GM21526 (cell line): ENCODE results near the gene METTL8.

Experiments used
- ATAC-seq: cut with Tn5 transposase; IDR thresholded peaks from one replicate; pipeline ENCODE4 v1.9.1; 2021; ENCODE audit warnings: moderate library complexity; ENCODE audit not compliant: unreplicated experiment, low FRiP score

Gene METTL8

GRCh38 chr2:171433763-171434012, at the start of gene METTL8:
Gene METTL8, minus strand, starts transcription at chr2:171433990. Its CDS starts 41,805 bp downstream, at chr2:171392185.
- ATAC-seq = no peak

- no peak for ATAC-seq
Observed at GRCh38 chr2:171482877-171483276, 49.1 kb upstream of the METTL8 start.

- peak; percentile 57 for ATAC-seq
Observed at GRCh38 chr2:171482308-171482707, 48.5 kb upstream of the METTL8 start.

GRCh38 chr2:171480908-171481307, 47.1 kb upstream of the METTL8 start:
- ATAC-seq = no peak

DNA sequence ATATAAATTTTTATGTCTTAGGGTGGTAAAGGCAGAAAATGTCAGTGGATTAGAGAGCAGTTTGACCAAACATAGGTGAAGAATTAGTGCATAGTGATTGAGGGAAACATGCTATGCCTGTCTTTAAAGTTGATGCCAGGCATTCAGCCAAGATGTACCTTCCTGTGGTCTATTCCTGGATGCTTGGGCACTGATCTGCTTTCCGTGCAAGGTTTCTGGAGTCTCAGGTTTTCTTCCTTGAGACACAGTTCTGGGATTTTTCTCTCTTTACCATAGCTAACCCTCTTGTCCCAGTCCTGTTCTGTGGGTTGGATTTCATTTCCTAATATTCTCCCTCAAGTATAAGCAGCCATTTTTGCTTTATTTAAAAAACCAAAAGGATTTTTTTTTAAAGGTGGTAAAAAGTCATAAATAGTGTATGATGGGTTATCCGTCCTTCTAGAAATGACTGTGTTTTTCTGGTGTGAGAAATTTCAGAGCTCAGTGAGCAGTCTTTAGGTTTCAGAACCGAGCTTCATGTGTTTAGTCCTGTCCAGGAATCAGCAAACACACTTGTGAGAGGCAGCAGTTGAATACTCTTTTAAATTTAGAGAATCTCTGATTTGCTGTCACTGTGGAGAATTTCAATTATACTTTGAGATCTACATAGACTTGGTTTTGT, 45.5 kb upstream of the METTL8 start:
- peak; percentile 46 for ATAC-seq

GRCh38 chr2:171478345-171478744, 44.6 kb upstream of the METTL8 start:
- ATAC-seq = no peak

DNA sequence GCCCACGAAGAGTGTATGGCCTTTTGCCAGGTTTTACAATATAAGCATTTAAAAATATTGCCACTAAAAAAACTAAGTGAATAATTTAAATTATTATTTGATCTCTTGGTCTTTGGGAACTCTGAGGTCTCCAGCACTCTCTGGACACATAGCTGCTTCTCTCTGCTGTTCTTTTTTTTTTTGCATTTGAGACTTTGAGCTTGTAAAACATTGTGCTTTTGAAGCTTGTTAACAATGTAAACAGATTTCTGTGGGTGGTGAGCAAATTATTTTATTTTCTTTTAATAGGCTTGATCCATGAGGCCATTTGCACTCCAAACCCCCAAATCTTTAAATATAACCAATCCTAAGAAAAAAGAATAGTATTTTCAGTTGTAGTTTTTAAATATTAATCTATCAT, 42.2 kb upstream of the METTL8 start:
- ATAC-seq = no peak

- no peak for ATAC-seq
Observed at GRCh38 chr2:171470129-171470528, 36.3 kb upstream of the METTL8 start.

DNA sequence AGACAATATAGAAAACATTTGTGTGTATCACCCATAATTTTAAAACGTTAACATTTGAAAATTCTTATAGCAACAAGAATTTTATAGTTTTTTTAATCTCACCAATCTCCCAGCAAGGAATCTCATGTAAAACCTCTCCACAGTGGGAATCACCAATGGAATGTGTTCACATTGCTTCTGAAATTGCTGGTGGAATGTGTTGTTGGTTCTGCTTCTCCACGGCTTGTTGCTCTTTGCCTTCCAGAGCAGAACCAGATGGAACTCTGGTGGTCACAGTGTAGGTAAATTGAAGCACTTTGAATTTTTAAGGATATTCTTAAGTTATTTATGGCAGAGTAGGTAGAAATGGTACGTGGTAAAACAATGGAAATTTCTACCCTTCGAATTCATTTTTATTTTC, 35.4 kb upstream of the METTL8 start:
- ATAC-seq = no peak

DNA sequence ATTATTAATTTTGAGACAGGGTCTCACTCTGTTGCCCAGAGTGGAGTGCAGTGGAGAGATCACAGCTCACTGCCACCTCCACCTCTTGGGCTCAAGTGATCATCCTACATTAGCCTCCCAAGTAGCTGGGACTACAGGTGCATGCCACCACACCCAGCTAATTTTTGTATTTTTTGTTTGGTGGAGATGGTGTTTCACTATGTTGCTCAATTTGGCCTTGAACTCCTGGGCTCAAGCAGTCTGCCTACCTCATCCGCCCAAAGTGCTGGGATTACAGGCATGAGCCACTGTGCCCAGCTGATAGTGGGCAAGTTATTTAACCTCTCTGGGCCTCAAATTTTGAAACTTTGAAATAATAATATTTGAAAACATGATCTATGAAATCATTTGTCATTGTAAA, 26.7 kb upstream of the METTL8 start:
- ATAC-seq = no peak

GRCh38 chr2:171459498-171459897, 25.7 kb upstream of the METTL8 start:
- ATAC-seq = no peak

DNA sequence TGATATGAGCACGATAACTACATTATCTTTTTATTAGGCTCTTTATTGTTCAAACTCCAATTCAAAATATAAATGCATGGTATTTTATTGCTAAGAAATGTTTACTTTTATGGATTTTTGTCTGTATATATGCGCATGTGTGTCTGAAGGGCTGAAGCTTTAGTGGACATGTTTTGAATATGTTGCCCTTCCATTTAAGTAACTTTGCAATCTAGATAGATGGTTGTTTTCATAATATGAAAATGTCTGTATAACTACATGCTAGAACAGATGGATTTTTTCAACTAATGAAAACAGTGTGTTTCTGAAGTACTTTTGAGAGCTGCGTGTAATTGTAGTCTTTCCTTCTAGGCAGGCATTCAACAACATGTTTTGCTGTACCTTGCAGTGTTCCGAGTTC, 19.0 kb upstream of the METTL8 start:
- ATAC-seq = no peak

GRCh38 chr2:171451074-171451473, 17.3 kb upstream of the METTL8 start:
- no peak for ATAC-seq

- ATAC-seq = no peak
Observed at GRCh38 chr2:171447675-171448074, 13.9 kb upstream of the METTL8 start.

DNA sequence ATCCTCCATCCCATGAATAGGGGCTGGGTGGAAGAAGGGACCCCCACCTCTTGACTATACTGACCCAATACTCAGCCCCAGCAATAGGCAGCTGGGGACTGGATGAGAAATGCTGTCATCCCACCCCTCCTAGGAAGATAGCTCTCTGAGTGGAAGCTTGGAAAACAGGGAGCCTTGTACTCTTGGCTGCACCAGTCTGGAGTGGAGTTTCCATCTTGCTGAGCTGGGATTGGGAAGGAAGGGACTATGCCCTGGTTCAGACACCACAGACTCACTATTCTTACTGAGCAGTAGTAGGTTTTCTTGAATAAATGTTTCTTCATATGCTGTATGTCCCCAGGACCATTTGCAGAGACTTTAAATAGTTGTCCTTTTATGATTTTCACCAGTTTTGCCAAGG, 7.7 kb upstream of the METTL8 start:
- no peak for ATAC-seq

DNA sequence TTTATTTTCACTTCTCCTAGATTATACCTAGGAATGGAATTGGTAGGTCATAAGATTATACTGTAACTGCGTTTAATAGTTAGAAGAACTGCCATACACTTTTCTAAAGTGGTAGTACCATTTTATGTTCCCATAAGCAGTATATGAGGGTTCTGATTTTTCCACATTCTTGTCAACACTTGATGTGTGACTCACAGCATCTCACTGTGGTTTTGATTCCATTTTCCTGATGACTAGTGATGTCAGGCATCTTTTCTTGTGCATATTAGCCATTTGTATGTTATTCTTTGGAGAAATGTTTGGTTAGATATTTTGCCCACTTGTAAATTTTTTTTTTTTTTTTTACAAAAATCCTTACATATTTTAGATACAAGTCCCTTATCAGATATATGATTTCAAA, 2.5 kb upstream of the METTL8 start:
- no peak for ATAC-seq

- ATAC-seq = peak; percentile 89
Observed at GRCh38 chr2:171434013-171434989, 511 bp upstream of the METTL8 start, which contains the start of gene DCAF17. Gene DCAF17, plus strand, starts transcription at chr2:171434226. Its CDS starts 352 bp downstream, at chr2:171434578.

DNA sequence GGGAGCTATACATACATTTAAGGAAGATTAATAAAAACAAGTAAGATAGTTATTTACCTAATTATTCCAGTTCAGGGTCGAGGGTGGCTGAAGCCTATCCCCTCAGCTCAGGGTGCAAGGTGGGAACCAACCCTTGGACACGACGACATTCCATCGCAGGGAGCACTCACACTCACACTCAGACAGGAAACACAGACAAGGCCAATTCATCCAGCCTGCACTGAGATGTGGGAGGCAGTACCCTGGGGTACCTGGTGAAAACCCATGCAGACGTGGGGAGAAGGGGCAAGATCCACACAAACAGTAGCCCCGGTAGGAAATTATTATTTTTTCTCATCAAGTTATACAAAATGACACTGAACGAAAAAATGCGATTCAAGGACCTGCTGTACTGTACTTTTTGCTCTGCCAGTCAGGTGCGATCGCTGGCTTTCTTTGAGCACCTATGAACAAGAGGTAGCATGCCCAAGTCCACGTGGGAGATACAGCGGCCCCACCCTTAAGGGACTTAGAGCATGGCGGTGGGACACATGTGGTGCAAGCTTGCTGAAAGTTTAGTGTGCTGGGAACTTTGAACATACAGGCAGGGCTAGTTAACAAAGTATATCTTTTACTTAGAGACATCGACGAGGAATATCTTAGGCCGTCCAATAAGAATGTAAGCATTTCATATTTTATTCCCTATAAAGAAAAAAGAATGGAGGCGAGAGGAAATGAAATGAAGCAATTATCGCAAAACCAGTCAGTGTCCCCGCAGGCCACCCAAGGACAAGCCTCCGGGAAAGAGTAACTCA, 624 bp downstream of the METTL8 start:
- ATAC-seq = no peak

DNA sequence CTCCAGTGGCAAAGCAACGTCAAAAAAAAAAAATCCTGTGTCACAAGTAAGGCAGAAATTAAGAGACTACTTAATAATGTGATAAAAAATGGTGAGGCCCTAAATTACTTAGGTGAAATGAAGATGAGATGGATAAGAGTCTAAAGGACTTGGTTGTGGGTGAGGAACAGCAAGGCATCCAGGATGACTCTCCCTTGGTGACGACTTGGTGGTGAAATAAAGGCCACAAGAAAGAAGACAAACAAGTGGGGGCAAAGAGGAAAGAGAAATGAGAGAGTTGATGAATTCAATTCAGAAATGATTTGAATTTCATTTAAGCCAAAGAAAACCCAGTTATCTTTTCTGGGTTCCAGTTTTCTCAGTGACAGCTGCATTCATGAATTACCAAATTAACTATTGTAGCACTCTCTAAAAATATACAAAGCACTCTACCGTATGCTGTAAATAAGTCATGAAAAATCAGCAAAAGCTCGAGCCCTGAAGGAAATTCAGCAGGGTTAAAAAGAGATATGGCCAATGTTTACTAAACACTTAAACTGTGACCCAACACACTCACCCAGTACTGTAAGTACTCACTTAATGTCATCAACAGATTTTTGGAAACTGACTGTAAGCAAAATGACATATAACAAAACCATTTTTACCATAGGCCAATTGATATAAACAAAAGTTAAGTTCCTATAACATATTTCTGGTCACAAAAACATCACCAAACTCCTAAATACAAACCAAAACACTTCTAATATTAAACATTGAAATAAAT, 1.4 kb downstream of the METTL8 start:
- ATAC-seq = no peak

GRCh38 chr2:171431677-171432167, 2.1 kb downstream of the METTL8 start:
- no peak for ATAC-seq
